Measurements from ENCODE around the gene NPDC1.
"Not testable (repeated sequence)": the region's sequence is repeated elsewhere in the genome, so short reads cannot be mapped to it uniquely, and the experiment has no call there.

Gene NPDC1

DNA sequence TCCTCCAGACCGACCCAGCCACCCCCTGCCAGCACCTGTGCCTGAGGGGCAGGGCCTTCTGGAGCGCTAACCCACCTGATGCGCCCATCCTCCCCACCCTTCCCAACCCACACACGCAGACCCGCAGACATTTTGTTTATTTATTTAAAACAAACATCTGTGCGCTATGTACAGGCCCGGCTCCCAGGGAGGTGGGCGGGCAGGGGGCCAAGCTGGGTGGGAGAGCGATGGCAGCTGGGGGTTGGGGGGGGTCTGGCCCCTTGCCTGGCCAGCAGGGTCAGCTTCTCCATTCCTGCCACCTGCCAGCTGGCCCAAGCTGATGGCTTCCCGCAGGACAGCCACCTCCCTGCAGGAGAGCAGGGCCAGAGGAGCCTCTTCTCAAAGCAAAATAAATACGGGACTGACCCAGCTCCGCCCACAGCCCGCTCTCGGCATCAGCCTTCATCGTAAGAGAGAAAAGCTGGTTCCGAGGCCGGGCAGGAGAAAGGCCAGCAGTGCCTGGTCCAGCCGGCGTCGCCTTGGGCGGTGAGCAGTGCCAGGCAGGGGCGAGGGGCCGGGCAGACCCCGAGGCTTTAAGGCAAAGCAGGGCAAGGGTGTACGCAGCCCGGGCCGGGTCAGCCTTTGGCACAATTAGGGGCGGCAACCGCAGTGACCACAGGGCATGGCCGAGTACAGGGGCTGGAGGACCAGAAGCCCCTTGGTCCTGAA, 38.7 kb downstream of the NPDC1 start:
- H3K27ac ChIP-seq, result peak overlapping the region; percentile 2; the same call in 1 of the 2 replicates
- TF ChIP-seq, protein P1, sequence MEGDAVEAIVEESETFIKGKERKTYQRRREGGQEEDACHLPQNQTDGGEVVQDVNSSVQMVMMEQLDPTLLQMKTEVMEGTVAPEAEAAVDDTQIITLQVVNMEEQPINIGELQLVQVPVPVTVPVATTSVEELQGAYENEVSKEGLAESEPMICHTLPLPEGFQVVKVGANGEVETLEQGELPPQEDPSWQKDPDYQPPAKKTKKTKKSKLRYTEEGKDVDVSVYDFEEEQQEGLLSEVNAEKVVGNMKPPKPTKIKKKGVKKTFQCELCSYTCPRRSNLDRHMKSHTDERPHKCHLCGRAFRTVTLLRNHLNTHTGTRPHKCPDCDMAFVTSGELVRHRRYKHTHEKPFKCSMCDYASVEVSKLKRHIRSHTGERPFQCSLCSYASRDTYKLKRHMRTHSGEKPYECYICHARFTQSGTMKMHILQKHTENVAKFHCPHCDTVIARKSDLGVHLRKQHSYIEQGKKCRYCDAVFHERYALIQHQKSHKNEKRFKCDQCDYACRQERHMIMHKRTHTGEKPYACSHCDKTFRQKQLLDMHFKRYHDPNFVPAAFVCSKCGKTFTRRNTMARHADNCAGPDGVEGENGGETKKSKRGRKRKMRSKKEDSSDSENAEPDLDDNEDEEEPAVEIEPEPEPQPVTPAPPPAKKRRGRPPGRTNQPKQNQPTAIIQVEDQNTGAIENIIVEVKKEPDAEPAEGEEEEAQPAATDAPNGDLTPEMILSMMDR (conservative IDR thresholded peaks at IDR 0.05; ENCODE audit: low read depth), result no peak
- no peak for DNase-seq (ENCODE audit: low spot score)
- ChIA-PET POLR2A (ENCODE audit: low non-redundant PET) (no interaction called here), CTCF (interaction anchor here (0.5 to 1.9 kb wide), 4 partner anchors 18 to 57 kb away, joined by 3 to 6 read pairs (median 6); partner anchors contain the start of gene NPDC1)

DNA sequence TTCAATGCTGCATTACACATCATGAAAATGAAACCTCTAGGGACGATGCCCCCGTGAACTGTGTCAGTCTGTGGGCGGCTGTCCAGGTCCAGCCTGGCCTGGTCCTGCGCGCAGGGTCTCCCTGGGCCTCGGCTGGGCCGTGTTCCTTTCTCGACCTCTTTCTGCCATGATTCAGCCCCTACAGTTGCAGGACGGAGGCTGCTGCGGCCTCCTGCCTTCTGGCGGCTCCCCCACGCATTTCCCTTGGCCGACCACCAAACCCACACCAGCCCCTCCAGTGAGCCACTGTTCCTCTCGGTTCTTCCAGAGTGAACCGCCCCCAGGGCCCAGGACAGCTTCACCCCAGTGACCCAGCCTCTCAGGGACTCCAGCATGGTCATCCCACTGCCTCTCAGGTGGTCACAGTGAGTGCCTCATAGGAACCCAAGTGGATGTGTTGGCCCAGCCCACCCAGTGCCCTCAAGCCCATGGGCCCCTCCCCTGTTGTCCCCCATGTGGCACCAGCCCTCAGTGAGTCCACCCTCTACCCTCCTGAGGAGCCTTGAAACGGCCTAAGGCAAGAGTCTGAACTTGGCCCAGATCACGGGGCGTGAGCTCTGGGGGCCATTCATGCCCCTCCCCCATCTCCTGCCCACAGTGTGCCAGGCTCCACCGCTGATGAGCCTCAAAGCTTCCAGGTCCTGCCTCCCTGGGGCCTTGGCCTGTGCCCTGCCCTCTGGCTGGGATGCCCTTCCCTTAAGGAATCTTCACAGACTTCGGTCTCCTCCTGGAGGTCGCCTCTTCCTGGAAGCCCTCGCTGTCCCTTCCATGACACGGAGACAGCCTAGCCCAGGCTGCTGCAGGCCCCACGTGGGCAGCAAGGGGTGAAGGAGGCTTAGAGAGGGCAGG, 39.6 kb downstream of the NPDC1 start:
- no peak for DNase-seq (ENCODE audit: low spot score)
- ChIA-PET CTCF (interaction anchor here (0.6 to 1.8 kb wide), 2 partner anchors 40 to 59 kb away, joined by 6 to 7 read pairs; partner anchors contain the start of gene NPDC1), POLR2A (ENCODE audit: low non-redundant PET) (no interaction called here)
- no peak overlapping the region for H3K27ac ChIP-seq
- TF ChIP-seq, protein P1 (conservative IDR thresholded peaks at IDR 0.05; ENCODE audit: low read depth), result no peak

DNA sequence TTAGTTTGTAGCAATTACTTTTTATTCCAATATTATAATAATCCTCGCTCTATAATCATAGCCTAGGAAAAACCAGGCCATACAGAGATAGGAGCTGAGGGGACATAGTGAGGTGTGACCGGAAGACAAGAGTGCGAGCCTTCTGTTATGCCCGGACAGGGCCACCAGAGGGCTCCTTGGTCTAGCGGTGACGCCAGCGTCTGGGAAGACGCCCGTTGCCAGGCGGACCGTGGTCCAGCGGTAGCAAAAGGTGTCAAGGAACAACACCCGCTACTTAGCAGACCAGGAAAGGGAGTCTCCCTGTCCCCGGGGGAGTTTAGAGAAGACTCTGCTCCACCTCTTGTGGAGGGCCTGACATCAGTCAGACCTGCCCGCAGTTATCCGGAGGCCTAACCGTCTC, 41.7 kb downstream of the NPDC1 start:
- TF ChIP-seq, protein P1 (conservative IDR thresholded peaks at IDR 0.05; ENCODE audit: low read depth), result peak; percentile 75
- CTCF ChIA-PET, result interaction anchor here (0.7 to 1.1 kb wide), 3 partner anchors 10 to 14 kb away, joined by 3 to 5 read pairs (median 4); no protein-coding TSS in a partner anchor
- POLR2A ChIA-PET (ENCODE audit: low non-redundant PET); H3K27ac ChIP-seq; DNase-seq (ENCODE audit: low spot score): not testable (repeated sequence)

DNA sequence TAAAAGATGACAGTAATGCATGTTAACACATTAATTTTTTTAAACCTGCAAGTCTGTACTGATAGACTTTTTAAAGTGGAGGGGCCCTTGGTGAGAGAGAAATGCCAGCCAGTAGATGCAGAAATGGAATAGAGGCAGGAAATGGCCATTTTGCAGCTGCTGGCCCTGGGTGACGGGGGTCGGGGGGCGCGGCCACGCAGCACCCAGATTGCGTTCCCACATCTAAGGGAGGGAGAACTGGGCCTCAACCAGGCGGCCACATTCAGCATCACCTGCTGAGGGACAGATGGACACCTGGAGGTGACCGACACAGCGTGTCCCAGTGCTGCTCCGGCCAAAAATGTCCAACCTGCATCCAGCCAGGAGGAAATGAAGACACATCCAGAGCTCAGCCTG, 43.3 kb downstream of the NPDC1 start:
- CTCF ChIA-PET, result interaction anchor here (1.7 to 3.0 kb wide), 2 partner anchors 27 to 33 kb away, joined by 7 to 16 read pairs; no protein-coding TSS in a partner anchor
- TF ChIP-seq, protein P1 (conservative IDR thresholded peaks at IDR 0.05; ENCODE audit: low read depth), result no peak
- POLR2A ChIA-PET (ENCODE audit: low non-redundant PET), result no interaction called here

DNA sequence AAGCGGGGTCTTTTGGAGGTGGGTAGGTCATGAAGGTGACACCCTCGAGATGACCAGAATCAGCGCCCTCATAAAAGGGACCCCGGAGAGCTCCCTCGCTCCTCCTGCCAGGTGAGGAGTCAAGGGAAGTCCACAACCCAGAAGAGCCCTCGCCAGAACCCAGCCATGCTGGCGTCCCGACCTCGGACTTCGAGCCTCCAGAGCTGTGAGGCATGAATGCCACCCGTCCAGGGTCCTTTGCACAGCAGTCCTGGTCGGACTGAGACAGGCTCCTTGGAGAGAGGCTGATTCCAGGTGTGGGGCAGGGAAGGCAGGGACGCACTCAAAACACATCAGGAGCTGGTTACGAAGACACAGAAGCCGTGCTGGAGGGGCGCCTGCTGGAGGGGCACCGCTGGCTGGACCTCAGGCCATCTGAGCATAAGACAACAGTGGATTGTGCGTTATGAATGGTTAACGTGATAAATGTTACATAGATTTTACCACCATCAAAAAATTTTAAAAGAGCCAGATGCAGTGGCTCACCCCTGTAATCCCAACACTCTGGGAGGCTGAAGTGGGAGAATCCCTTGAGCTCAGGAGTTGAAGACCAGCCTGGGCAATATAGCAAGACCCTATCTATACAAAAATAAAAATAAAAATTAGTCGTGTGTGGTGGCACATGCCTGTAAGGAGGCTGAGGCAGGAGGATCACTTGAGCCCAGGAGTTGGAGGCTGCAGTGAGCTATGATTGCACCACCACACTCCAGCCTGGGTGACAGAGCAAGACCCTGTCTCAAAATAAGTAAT, 43.9 kb downstream of the NPDC1 start:
- H3K27ac ChIP-seq, result peak overlapping the region; percentile 10; the same call in 1 of the 2 replicates
- ChIA-PET POLR2A (ENCODE audit: low non-redundant PET) (no interaction called here), CTCF (interaction anchor here (0.7 to 3.0 kb wide), 3 partner anchors 27 to 44 kb away, joined by 4 to 16 read pairs (median 7); partner anchors contain the start of gene NPDC1)
- no peak for DNase-seq (ENCODE audit: low spot score)
- TF ChIP-seq, protein P1 (conservative IDR thresholded peaks at IDR 0.05; ENCODE audit: low read depth), result no peak

More for the DNA sequence above, 43.3 kb downstream of the NPDC1 start:
- H3K27ac ChIP-seq, result peak overlapping the region; percentile 10
- no peak for DNase-seq (ENCODE audit: low spot score)
